ENCODE data around the gene CWH43. TPM values are rescaled to one million over a fixed set of nuclear protein-coding genes. Genes with fewer than 3 reads are reported as not detected.
A peak's percentile ranks its signal among the peaks of the same experiment; 100 is the strongest.
"Not testable (repeated sequence)": the region's sequence is repeated elsewhere in the genome, so short reads cannot be mapped to it uniquely, and the experiment has no call there.

The CWH43 gene
- total and polyA plus RNA-seq, 10 donors = not detected

DNA sequence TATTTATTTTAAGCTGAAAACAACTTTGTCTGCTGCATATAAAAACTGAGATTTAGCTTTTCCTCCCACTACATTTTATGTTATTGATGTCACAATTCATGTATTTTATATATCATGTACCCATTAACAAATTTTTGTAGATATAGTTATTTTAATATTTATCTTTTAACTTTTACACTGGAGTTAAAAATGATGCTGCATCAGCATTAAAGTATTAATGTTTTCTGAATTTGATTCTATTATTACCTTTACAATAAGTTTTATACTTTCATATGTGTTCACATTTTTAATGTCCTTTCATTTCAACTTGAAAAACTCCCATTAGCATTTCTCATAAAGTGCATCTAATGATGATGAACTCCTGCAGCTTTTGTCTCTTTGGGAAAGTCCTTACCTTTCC lies 72.2 kb downstream of the CWH43 start:
- Histone ChIP-seq H3K4me3 (no peak overlapping the region), H3K36me3 (no peaks in the 10 kb centered on the region), H3K27ac (no peak overlapping the region), H3K4me1 (no peaks in the 10 kb centered on the region), H3K27me3 (replicated peaks in 1 of 7) (no peaks in the 10 kb centered on the region), H3K9me3 (peaks cover 0 to 57% (median 42%) of the 10 kb centered on the region in 8 donors)
- no peak for DNase-seq
- intact Hi-C loops (cut with DNase I; ENCODE audit: low total_unique reads) = no loop called here
- TF ChIP-seq, protein P1, sequence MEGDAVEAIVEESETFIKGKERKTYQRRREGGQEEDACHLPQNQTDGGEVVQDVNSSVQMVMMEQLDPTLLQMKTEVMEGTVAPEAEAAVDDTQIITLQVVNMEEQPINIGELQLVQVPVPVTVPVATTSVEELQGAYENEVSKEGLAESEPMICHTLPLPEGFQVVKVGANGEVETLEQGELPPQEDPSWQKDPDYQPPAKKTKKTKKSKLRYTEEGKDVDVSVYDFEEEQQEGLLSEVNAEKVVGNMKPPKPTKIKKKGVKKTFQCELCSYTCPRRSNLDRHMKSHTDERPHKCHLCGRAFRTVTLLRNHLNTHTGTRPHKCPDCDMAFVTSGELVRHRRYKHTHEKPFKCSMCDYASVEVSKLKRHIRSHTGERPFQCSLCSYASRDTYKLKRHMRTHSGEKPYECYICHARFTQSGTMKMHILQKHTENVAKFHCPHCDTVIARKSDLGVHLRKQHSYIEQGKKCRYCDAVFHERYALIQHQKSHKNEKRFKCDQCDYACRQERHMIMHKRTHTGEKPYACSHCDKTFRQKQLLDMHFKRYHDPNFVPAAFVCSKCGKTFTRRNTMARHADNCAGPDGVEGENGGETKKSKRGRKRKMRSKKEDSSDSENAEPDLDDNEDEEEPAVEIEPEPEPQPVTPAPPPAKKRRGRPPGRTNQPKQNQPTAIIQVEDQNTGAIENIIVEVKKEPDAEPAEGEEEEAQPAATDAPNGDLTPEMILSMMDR (IDR thresholded peaks at IDR 0.05 in 8 of 11, conservative IDR thresholded peaks at IDR 0.05 in 3 of 11) = no peak
- no peak for TF ChIP-seq POLR2A (IDR thresholded peaks at IDR 0.05)
- TF ChIP-seq POLR2AphosphoS5 (IDR thresholded peaks at IDR 0.05) = no peak

DNA sequence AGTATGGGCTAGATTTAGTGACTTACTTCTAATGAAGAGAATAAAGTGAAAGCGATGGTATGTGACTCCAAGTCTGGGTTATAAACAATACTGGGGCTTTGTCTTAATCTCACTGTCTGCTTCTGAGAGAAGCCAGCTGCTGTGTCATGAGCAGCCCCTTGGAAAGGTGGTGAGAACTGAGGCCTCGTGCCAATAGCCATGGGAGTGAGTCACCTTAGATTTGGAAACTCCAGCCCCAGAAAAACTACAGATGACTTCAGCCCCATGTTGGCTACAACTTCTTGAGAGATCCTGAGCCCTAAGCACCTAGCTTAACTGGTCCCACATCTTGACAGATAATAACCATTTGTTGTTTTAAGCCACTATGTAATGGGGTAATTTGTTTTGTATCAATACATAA lies 77.6 kb downstream of the CWH43 start:
- no peak for DNase-seq
- H3K36me3 ChIP-seq = no peaks in the 10 kb centered on the region
- TF ChIP-seq POLR2AphosphoS5 (IDR thresholded peaks at IDR 0.05) (no peak), POLR2A (IDR thresholded peaks at IDR 0.05) (no peak)
- TF ChIP-seq, protein P1 (IDR thresholded peaks at IDR 0.05 in 8 of 11, conservative IDR thresholded peaks at IDR 0.05 in 3 of 11) = no peak
- intact Hi-C loops (cut with DNase I; ENCODE audit: low total_unique reads) = no loop called here
- no peak overlapping the region for H3K4me3 ChIP-seq
- peaks cover 0 to 4% (median 0%) of the 10 kb centered on the region in 7 donors for H3K27me3 ChIP-seq (replicated peaks in 1 of 7)
- peaks cover 0 to 33% (median 20%) of the 10 kb centered on the region in 8 donors for H3K9me3 ChIP-seq
- no peak overlapping the region for H3K27ac ChIP-seq
- WGBS, 5 donors = 24 to 41% (median 37%) methylated on average over 2 of the region's 2 CpGs
- no peaks in the 10 kb centered on the region for H3K4me1 ChIP-seq

DNA sequence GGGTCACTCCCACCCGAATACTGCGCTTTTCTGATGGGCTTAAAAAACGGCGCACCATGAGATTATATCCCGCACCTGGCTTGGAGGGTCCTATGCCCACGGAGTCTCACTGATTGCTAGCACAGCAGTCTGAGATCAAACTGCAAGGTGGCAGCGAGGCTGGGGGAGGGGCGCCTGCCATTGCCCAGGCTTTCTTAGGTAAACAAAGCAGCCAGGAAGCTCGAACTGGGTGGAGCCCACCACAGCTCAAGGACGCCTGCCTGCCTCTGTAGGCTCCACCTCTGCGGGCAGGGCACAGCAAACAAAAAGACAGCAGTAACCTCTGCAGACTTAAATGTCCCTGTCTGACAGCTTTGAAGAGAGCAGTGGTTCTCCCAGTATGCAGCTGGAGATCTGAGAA lies 86.1 kb downstream of the CWH43 start:
- H3K27ac ChIP-seq; H3K36me3 ChIP-seq; H3K4me3 ChIP-seq; intact Hi-C loops (cut with DNase I; ENCODE audit: low total_unique reads); H3K4me1 ChIP-seq; H3K27me3 ChIP-seq (replicated peaks in 1 of 7); DNase-seq: not testable (repeated sequence)
- WGBS, 5 donors = 70 to 89% (median 80%) methylated on average over 7 to 11 of the region's 11 CpGs
- H3K9me3 ChIP-seq = peaks cover 0 to 20% (median 0%) of the 10 kb centered on the region in 8 donors

DNA sequence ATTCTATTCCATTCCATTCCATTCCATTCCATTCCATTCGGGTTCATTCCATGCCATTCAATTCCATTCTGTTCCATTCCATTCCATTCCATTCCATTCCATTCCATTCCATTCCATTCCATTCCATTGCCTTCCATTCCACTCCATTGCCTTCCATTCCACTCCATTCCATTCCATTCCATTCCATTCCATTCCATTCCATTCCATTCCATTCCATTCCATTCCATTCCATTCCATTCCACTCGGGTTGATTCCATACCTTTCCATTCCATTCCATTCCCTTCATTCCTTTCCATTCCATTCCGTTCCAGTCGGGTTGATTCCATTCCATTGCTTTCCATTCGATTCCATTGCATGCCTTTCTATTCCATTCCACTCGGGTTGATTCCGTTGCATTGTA lies 105.8 kb downstream of the CWH43 start:
- H3K4me1 ChIP-seq; H3K27ac ChIP-seq; H3K27me3 ChIP-seq (replicated peaks in 1 of 7); DNase-seq; H3K36me3 ChIP-seq; H3K4me3 ChIP-seq; intact Hi-C loops (cut with DNase I; ENCODE audit: low total_unique reads): not testable (repeated sequence)
- peaks cover 0 to 75% (median 55%) of the 10 kb centered on the region in 8 donors for H3K9me3 ChIP-seq
- WGBS, 5 donors = 57 to 64% (median 59%) methylated on average over 7 of the region's 7 CpGs

DNA sequence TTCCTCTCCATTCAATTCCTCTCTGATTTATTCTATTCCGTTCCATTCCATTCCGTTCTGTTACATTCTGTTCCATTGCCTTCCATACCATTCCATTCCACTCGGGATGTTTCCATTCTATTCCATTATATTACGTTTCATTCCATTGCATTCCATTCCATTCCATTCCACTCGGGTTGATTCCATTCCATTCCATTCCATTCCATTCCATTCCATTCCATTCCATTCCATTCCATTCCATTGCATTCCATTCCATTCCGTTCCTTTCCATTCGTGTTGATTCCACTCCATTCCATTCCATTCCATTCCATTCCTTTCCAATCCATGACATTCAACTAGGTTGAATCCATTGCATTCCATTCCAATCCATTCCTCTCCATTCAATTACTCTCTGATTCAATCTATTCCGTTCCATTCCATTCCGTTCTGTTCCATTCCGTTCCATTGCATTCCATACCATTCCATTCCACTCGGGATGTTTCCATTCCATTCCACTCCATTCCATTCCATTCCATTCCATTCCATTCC lies 106.6 kb downstream of the CWH43 start:
- peaks cover 0 to 75% (median 55%) of the 10 kb centered on the region in 8 donors for H3K9me3 ChIP-seq
- H3K27me3 ChIP-seq (replicated peaks in 1 of 7); DNase-seq; H3K4me3 ChIP-seq; H3K27ac ChIP-seq; H3K36me3 ChIP-seq; H3K4me1 ChIP-seq; intact Hi-C loops (cut with DNase I; ENCODE audit: low total_unique reads): not testable (repeated sequence)
- WGBS, 5 donors = 64 to 69% (median 67%) methylated on average over 11 of the region's 11 CpGs

DNA sequence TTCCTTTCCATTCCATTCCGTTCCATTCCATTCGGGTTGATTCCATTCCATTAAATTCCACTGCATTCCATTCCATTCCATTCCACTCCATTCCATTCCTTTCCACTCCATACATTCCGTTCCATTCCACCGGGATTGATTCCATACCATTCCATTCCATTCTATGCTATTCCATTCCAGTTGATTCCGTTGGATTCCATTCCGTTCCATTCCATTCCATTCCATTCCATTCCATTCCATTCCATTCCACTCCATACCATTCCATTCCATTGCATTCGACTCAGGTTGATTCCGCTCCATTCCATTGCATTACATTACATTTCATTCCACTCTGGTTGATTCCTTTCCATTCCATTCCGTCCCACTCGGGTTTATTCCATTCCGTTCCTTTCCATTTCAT lies 110.1 kb downstream of the CWH43 start:
- WGBS, 5 donors = 58 to 85% (median 79%) methylated on average over 11 of the region's 11 CpGs
- H3K27ac ChIP-seq; DNase-seq; intact Hi-C loops (cut with DNase I; ENCODE audit: low total_unique reads); H3K4me1 ChIP-seq; H3K27me3 ChIP-seq (replicated peaks in 1 of 7); H3K36me3 ChIP-seq: not testable (repeated sequence)
- Histone ChIP-seq H3K9me3 (peaks cover 0 to 74% (median 68%) of the 10 kb centered on the region in 8 donors), H3K4me3 (peak overlapping the region in 1 of 8 donors; percentile 8)

DNA sequence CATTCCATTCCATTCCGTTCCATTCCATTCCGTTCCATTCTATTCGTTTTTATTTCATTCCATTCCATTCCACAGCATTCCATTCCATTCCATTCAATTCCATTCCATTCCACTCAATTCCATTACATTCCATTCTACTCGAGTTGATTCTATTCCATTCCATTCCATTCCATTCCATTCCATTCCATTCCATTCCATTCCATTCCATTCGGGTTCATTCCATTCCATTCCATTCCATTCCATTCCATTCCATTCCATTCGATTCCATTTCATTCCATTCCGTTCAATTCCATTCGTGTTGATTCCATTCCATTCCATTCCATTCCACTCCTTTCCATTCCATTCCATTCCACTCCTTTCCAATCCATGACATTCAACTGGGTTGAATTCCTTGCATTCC lies 110.6 kb downstream of the CWH43 start:
- 56 to 76% (median 66%) methylated on average over 8 of the region's 8 CpGs for WGBS, 5 donors
- peaks cover 0 to 73% (median 67%) of the 10 kb centered on the region in 8 donors for H3K9me3 ChIP-seq
- not testable (repeated sequence) for H3K27ac ChIP-seq

DNA sequence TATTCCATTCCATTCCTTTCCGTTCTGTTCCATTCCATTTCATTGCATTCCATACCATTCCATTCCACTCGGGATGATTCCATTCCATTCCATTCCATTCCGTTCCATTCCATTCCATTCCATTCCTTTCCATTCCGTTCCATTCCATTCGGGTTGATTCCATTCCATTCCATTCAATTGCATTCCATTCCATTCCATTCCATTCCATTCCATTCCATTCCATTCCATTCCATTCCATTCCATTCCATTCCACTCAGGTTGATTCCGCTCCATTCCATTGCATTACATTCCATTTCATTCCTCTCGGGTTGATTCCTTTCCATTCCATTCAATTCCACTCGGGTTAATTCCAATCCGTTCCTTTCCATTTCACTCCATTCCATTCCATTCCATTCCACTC lies 111.0 kb downstream of the CWH43 start:
- H3K36me3 ChIP-seq; intact Hi-C loops (cut with DNase I; ENCODE audit: low total_unique reads); H3K4me3 ChIP-seq; DNase-seq; H3K27me3 ChIP-seq (replicated peaks in 1 of 7); H3K27ac ChIP-seq; H3K4me1 ChIP-seq: not testable (repeated sequence)
- 52 to 66% (median 60%) methylated on average over 9 of the region's 9 CpGs for WGBS, 5 donors
- peaks cover 0 to 69% (median 62%) of the 10 kb centered on the region in 8 donors for H3K9me3 ChIP-seq

More for the DNA sequence above, 110.6 kb downstream of the CWH43 start:
- intact Hi-C loops (cut with DNase I; ENCODE audit: low total_unique reads); H3K36me3 ChIP-seq; H3K4me3 ChIP-seq; H3K27me3 ChIP-seq (replicated peaks in 1 of 7); H3K4me1 ChIP-seq; DNase-seq: not testable (repeated sequence)

DNA sequence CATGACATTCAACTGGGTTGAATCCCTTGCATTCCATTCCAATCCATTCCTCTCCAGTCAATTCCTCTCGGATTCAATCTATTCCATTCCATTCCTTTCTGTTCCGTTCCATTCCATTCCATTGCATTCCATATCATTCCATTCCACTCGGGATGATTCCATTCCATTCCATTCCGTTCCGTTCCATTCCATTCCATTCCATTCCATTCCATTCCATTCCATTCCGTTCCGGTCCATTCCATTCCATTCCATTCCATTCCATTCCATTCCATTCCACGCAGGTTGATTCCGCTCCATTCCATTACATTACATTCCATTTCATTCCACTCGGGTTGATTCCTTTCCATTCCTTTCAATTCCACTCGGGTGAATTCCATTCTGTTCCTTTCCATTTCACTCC lies 111.4 kb downstream of the CWH43 start:
- H3K27ac ChIP-seq; H3K4me1 ChIP-seq; intact Hi-C loops (cut with DNase I; ENCODE audit: low total_unique reads); H3K36me3 ChIP-seq; H3K4me3 ChIP-seq; H3K27me3 ChIP-seq (replicated peaks in 1 of 7); DNase-seq: not testable (repeated sequence)
- peaks cover 0 to 68% (median 61%) of the 10 kb centered on the region in 8 donors for H3K9me3 ChIP-seq
- 50 to 69% (median 59%) methylated on average over 11 of the region's 11 CpGs for WGBS, 5 donors

Measured in spleen (tissue), 11 donors.